ENCODE results near the gene STK32B.

Gene STK32B

DNA sequence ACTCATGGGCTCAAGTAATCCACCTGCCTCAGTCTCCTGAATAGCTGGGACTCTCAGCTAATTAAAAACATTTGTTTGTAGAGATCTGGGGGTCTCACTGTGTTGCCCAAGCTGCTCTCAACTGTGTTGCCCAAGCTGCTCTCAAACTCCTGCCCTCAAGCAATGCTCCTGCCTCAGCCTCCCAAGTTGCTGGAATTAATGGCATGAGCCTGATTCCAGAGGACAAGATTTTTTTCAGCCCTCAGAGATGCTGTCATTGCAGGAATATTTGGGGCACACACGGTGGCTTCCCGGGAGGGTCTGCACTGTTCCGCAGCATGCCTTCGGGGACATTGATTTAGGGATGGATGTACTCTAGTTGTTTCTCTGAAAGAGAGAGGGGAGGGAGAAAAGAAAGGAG lies 49.7 kb downstream of the STK32B start:
- TF ChIP-seq, protein P1, sequence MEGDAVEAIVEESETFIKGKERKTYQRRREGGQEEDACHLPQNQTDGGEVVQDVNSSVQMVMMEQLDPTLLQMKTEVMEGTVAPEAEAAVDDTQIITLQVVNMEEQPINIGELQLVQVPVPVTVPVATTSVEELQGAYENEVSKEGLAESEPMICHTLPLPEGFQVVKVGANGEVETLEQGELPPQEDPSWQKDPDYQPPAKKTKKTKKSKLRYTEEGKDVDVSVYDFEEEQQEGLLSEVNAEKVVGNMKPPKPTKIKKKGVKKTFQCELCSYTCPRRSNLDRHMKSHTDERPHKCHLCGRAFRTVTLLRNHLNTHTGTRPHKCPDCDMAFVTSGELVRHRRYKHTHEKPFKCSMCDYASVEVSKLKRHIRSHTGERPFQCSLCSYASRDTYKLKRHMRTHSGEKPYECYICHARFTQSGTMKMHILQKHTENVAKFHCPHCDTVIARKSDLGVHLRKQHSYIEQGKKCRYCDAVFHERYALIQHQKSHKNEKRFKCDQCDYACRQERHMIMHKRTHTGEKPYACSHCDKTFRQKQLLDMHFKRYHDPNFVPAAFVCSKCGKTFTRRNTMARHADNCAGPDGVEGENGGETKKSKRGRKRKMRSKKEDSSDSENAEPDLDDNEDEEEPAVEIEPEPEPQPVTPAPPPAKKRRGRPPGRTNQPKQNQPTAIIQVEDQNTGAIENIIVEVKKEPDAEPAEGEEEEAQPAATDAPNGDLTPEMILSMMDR (IDR thresholded peaks at IDR 0.05; ENCODE audit: low read length, missing control alignments), result no peak
- no peak overlapping the region for H3K4me3 ChIP-seq (replicated peaks; ENCODE audit: low read depth, low read length)
- no peak for DNase-seq (ENCODE audit: low read depth)

- H3K4me3 ChIP-seq (replicated peaks; ENCODE audit: low read depth, low read length), result no peak overlapping the region
- DNase-seq (ENCODE audit: low read depth), result no peak
- TF ChIP-seq, protein P1 (IDR thresholded peaks at IDR 0.05; ENCODE audit: low read length, missing control alignments), result no peak
Measured at GRCh38 chr4:5101571-5101970, 50.3 kb downstream of the STK32B start.

GRCh38 chr4:5110901-5111300 lies 59.6 kb downstream of the STK32B start:
- TF ChIP-seq, protein P1 (IDR thresholded peaks at IDR 0.05; ENCODE audit: low read length, missing control alignments), result no peak
- no peak overlapping the region for H3K4me3 ChIP-seq (replicated peaks; ENCODE audit: low read depth, low read length)
- no peak for DNase-seq (ENCODE audit: low read depth)

- TF ChIP-seq, protein P1 (IDR thresholded peaks at IDR 0.05; ENCODE audit: low read length, missing control alignments), result no peak
- no peak overlapping the region for H3K4me3 ChIP-seq (replicated peaks; ENCODE audit: low read depth, low read length)
- no peak for DNase-seq (ENCODE audit: low read depth)
Measured at GRCh38 chr4:5112333-5113095, 61.2 kb downstream of the STK32B start.

- no peak for DNase-seq (ENCODE audit: low read depth)
- no peak overlapping the region for H3K4me3 ChIP-seq (replicated peaks; ENCODE audit: low read depth, low read length)
- TF ChIP-seq, protein P1 (IDR thresholded peaks at IDR 0.05; ENCODE audit: low read length, missing control alignments), result no peak
Measured at GRCh38 chr4:5114950-5115349, 63.7 kb downstream of the STK32B start.

DNA sequence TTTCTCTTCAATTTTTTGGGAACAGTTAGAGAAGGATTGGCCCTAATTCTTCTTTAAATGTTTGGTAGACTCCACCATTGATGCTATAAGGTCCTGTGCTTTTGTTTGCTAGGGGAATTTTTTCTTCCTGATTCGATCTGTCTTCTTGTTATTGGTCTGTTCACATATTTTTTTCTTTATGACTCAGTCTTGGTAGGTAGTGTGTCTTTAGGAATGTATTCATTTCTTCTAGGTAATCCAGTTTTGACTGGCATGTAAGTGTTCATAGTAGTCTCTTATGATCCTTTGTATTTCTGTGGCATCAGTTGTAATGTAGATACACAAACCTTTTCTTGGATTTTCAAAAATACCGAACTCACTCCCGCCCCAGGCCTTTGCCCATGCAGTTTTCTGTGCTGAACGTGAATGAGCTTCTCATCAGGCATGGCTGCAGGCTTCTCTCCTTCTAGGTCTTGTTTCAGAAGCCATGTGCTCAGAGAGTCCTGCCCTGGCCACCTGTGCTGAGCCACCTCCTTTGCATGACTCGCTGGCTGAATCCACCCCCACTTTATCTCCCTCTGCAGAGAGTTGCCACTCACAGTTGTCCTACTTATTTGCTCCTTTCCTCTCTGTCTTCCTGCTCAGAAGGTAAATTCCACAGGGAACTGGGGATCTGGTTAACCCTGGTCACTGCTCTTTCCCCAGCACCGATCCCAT lies 67.0 kb downstream of the STK32B start:
- DNase-seq (ENCODE audit: low read depth), result no peak
- TF ChIP-seq, protein P1 (IDR thresholded peaks at IDR 0.05; ENCODE audit: low read length, missing control alignments), result no peak
- no peak overlapping the region for H3K4me3 ChIP-seq (replicated peaks; ENCODE audit: low read depth, low read length)
